HG03575 (cell line): ENCODE data around the gene FYCO1.

Source experiments
- ATAC-seq: cut with Tn5 transposase; IDR thresholded peaks from one replicate; pipeline ENCODE4 v1.9.1; 2021; ENCODE audit not compliant: unreplicated experiment, insufficient number of reproducible peaks, low FRiP score; ENCODE audit errors: extremely low read depth

The FYCO1 gene

DNA sequence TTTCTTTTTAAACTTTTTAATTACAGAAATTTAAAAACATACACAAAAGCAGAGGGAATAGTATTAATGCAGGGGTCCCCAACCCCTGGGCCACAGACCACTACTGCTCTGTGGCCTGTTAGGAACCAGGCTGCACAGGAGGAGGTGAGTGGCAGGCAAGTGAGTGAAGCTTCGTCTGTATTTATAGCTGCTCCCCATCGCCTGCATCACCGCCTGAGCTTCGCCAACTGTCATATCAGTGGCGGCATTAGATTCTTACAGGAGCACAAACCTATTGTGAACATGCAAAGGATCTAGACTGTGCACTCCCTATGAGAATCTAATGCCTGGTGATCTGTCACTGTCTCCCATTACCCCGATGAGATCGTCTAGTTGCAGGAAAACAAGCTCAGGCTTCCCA, 86.9 kb downstream of the FYCO1 start:
- ATAC-seq = no peak

DNA sequence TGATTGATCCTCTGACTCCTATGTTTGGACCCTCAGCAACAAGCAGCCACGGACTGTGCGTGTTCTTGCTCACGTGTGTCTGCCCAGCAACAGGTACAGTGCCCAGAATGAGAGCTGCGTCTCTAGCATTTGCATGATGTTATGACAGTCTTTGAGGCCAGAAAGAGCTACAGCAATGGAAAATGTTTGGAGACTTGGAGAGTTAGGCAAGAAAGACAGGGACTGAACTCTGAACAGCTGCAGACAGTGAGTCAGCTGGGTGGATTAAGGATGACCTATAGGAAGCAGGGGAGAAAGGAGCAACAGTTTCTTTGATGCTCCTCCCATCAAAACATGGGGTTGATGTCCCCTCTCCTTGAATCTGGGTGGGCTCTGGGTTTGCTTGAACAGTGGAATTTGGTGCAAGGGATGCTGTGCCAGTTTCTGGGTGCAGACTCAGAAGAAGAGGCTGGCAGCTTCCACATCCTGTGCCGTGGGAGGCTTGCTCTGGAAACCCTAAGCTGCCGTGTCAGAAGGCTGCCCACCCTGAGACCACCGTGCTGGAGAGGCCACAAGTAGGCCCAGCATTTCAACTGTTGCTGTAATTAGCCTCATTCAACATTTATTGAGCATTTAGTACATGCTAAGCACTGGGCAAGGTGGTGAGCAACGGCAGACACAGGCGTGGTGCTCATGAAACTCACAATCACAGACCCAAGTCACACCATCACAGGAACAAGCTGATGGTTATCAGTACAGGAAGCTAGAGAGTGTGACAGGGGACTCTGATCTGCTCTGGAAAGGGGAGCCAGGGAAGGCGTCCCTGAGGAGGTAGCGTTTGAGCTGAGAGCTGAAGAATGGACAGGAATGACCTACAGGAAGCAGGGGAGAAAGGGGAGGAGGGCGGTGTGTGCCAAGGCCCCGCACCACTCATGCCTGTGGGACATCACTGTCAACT, 87.6 kb downstream of the FYCO1 start:
- ATAC-seq = no peak

DNA sequence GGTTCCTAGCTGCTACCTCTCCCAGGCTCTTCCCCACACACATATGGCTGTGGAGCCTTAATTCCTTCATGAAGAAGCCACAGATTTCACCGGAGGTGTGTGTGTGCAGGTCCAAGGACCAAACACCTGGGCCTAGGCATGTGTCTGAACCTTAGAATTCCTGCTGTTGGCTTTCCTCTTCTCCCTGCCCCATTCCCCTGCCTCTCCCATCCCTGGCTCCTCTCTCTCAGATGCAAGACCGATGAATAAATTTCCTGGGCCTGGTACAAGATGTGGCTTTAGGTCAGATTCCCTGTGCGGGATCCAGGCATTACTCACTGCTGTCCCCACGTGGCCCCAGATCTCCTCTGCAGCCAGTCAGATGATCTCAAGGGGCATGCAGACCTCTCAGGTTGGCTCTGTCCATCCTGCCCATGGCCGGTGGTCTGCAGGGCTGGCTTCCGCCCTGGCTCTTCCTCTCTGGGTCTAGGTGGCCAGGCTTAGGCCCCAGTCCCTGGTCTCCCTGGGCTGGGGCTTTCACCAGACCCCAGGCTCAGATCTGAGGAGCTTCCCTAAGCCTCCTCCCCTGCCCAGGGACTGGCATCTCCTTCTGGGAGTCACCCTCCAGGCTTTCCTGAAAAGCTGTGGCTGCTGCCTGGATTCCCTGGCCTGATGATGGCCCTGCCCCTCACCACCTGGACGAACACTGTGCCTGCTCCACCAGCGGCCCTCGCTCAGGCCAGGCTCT, 88.8 kb downstream of the FYCO1 start:
- ATAC-seq = no peak

DNA sequence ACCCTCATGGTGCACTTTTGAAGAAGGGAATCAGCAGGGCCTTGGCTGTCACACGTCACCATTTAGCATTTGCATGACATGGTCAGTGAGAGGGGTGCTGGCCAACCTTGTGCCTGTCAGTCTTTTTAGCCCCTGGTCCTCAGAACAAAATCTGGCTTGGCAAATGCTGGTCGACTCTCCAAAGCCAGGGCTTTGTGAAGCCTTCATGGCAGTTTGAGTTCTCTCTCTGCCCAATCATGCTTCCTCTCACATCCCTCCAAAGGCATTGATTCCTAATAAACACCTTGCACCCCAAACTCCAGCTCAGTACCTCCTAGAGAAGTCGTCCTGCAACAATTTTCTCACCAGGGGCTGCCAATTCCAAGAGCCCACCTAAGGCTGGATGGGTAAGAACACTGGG, 89.9 kb downstream of the FYCO1 start:
- ATAC-seq = no peak

DNA sequence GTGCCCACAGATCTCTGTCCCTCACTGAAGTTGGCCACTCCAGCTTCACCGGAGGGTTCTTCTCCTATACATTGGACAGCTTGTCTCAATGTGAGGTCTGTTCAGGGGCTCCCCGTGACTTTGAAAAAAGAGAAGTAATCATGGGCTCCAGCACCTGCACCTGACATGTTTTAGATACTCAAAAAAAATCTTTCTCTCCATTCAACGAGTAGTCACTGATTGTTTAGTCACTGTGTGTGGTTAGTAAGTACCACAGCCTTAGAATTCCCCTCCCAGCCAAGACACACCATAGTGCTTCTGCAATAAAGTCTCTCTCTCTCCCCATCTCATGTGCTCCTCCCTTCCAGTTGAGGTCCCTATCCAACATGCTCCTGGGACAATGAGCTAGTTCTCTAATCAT, 90.7 kb downstream of the FYCO1 start:
- ATAC-seq = no peak

DNA sequence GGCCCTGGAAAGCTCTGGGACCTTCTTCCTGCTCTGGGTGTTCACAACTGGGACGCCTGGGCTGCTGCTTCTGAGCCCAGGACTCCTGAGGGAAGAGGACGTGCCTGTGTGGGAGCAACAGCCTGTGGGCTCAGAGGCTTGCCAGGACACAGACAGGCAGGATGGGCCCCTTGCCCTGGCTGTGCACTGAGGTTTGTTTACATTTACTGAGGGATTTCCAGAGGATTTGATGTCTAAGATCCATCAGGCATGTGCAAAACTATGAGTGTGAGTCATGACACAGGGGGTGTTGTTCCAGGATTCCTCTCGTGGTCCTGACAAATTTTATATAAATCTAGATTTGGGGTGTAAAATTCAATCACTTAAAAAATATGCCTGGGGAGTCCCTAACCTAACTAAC, 98.7 kb downstream of the FYCO1 start:
- ATAC-seq = no peak

DNA sequence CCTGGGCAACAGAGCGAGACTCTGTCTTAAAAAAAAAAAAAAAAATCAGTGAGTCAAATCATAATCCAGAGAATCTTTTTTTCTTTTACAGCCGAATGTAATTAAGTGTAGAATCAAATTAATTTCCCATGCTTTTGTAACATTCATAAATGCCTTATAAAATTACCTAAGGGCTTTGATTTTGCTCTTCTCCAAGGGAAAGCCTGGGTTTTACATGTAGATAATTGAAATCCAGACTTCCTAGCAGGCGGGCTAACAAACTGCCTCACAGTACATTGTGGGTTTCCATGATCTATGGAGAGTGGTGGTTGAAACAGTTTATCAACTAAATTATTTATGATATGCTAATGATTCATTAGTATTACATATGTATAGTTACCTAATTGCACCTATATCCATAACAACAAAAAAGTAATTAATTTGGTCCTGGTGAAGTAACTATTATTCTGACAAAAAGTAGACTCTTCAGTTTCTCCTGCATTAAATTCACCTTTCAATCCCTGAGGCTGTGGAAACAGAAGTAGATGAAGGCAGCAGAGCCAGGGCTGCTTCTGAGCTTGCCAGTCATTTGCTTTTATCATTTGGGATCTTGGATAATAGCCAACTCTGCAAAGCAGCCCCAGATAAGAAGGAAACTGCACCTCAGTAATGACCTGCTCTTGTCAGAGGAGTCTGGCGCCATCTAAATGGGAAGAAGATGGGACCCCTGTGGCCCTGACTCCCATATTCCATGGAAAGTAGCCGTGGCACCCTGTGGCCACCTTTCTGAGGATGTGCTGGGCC, 99.7 kb downstream of the FYCO1 start:
- ATAC-seq = no peak

DNA sequence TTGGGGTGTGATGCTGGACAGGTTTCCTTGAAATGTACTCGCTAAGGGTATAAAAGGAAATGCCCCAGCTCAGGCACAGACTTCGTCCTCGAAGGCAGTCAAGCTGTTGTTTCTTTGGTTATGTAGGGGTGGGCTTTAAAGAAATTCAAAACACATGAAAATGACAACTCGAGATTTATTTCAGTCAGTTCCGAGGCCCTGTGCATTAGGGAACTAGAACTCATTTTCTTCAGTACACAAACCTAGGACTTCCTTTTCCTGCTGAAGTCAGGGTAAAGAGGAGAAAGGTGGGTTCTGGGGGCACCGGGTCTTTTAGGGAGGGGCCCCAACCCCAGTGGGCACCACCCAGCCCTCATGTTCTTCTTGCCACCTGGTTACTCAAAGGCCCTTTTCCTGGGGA, 101.6 kb downstream of the FYCO1 start:
- ATAC-seq = no peak

DNA sequence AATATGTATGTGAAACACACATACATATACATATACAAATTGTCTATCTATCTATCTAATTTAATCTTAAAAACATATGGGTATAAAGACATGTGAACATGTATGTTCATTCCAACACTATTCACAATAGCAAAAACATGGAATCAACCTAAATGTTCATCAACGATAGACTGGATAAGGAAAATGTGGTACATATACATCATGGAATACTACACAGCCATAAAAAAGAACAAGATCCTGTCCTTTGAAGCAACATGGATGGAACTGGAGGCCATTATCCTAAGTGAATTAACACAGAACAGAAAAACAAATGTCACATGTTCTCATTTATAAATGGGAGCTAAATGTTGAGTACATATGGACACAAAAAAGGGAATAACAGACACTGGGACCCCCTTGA, 103.5 kb downstream of the FYCO1 start:
- no peak for ATAC-seq

DNA sequence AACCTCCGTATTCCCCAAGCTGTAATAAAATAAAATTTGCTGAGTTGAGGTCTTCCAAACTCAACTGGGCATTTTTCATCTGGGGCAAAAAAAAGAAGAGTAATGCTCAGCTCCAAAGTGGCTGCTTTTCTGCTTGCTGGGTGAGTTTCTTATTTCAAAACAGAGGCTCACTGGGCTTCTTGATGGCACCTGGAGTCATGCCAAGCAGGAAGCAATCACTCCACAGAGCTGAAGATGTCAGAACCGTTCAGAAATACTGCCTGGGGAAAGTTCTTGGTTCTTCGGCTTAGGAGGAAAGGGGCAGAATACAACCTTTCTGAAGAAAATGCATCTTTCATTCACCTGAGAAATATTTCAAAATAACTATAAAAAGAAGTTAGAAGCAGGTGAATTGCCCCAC, 105.2 kb downstream of the FYCO1 start:
- no peak for ATAC-seq

DNA sequence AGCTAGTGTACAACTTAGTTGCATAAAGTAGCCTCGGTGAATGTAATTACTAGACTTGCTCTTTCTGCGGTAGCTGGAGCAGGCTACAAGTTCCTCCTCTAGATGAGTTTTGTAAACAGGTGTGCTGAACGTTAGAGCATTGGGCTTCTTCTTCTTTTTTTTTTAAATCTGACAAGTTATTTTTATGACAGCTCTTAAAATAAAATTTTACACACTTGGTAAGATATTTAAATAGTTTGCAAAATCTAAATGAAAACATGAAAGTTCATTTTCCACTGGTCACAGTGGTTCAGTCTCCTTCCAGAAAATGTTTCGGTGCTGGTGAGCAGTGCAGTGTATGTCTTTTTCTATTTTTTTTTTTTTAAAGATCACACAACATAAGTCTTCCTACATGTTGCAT, 106.3 kb downstream of the FYCO1 start:
- ATAC-seq = no peak

DNA sequence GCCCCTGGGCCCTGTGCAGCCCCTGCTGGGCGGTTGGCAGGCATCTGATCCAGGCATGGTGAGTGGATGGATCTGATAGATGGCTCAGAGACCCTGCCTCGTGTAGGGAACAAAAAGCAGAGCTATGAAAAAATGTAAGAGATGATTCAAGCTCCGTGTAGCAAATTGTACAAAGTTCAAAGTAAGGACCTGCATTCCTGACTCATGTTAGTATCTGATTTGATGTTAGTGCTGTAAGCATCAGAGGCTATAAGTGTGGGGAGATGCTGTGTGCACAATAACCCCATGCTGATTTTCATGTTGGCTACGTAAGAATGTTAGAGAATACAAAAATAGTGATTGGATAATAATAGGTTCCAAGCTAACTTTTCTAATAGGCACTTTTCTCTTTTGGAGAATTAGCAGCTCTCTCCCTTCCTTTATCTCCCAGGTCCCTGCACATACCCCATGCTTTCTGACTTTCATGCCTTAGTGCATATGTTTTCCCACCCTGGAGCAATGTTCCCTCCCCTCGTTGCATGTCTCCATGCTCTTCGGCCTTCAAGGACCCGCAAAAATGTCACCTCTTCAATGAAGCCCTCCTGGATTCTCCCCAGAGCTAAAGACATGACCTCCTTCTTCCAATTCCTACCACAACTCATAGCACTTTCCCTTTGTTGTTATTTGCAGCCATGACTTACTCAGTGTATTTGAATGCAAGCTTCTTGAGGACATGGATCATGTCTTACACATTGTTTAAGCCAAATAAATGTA, 107.7 kb downstream of the FYCO1 start:
- no peak for ATAC-seq

DNA sequence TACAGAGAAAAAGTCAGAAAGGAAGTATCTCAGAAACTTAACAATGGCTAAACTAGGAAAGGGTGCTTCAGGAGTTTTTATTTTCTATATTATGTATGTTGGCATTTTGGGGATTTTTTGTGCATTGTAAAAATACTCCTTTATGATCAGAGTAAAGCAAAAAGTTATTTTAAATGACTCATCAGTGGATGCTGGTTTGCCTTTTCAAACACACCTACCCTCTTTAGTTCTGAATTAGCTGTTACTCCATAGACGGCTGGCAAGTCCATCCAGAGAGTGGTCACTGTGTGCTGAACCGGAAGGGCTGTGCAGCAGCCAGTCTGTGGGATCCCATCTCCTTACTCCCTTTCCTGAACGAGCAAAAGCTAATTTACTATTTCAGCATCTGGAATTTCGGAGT, 108.3 kb downstream of the FYCO1 start:
- no peak for ATAC-seq

DNA sequence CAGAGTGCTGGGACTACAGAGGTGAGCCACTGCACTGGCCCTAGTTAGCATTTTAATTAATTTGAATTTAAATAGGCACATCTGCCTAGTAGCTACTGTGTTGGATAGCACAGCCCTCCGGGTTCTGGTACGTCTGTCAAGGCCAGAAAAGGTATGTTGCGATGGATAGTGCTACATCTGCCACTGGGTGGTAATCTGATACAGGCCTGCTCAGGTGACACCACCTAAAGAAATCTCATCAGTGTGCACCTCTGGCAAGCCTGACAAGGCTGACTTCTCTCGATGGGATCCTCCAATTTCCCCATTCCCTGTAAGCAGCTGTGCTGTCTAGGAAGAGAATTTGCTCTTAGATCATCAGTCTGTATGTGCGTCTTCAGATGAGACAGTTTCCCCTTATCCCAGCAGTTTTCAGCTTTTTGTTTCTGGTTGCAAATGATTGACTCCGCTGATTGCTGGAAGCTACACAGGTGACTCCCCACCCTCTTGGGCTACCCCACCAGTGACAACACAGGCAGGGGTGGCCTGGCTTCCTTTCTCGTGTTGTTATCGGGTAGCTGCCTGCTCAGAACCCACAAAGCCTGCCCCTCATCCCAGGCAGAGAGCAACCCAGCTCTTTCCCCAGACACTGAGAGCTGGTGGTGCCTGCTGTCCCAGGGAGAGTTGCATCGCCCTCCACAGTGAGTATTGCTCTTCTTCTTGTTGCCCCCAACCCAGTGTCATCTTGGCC, 109.5 kb downstream of the FYCO1 start, which contains the start of gene CCR9:
TSS of gene CCR9 (plus strand) at position 565 of the 727 bp plus-strand sequence. CDS start 8,391 bp downstream, outside the sequence.
- no peak for ATAC-seq

DNA sequence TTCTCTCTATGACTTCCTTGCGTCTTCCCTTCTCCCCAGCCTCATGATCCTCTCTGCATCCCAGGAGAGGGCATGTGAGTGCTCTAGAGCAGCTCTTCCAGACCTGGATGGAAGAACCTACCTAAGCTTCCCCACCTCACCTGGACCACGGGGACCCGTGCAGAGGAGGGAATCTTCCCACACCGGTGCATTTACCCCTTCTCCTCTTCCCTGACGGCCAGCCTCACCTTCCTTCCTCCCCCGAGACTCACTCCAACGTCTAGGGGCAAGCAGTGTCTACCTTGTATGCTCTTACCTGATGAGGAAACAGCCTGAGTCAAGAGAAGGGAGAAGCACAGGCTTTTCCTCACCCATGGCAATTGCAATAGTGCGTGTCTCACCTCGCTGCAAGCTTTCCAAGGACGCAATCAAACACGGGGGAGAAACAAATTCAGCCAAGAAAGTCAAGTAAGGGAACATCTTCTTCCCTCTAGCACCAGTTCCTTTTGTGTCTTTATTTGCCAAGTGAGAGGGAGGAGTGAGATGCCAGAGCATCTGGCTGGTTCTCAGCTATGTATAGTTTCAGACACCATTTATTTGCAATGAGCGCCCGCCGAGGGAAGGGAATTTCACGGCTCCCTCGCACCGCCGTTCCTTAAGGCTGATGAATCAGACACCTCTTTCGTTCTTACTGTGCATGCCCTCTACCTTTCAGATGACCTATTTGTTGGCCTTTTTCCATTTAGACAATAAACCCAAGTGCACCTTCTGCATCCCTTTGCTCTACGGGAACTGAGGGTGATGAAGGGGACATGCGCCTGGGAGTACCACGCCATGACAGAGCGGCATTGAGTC, 111.0 kb downstream of the FYCO1 start:
- no peak for ATAC-seq

DNA sequence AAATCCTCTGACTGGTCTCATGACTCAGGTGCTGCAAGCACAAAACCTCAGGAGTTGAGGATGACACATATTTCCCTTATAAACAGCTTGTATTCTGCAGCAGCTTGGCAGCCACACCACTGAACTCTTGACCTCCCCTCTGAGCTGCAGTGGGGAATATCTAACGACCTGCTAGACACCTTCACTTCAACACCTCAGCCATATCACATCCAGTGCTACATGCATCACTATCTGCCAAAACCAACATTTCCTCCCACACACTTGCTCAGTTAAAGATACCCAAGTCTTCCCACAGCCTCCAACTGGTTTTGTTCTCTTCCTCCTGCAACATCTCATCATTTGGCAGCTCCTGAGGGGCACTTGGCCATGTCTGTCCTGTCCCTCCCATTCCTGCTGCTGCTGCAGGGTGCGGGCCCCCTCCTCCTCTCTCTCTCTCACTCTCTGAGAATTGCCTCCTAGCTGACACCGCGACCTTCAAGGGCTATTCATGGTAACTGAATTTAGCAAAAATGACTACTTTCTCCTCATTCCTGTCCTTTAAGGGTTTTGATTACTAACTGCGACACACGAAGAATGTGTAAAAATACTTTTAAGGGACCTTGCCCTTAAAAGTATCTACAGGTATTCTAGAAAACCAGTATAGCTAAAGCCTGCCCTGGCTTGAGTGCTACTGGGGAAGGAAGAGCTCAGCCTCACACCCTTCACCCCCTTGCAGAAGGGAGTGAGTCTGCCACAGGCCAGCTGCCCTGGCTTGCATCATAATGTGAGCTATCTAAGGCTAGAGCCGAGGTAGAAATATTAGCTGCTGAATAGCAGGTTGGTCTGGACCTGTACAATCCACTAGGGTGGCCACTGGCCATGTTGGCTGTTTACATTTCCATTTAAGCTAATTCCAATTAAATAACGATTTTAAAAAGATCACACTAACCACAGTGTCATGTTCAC, 114.3 kb downstream of the FYCO1 start:
- ATAC-seq = no peak
